Pons (tissue), 1 donor: Measurements from ENCODE around the gene NKAP.
"Not testable (repeated sequence)": the region's sequence is repeated elsewhere in the genome, so short reads cannot be mapped to it uniquely, and the experiment has no call there.

Experiments
- DNase-seq: peaks from one replicate; pipeline ENCODE4 v3.0.0-alpha.2; 2016; ENCODE audit warnings: low spot score

The NKAP gene

DNA sequence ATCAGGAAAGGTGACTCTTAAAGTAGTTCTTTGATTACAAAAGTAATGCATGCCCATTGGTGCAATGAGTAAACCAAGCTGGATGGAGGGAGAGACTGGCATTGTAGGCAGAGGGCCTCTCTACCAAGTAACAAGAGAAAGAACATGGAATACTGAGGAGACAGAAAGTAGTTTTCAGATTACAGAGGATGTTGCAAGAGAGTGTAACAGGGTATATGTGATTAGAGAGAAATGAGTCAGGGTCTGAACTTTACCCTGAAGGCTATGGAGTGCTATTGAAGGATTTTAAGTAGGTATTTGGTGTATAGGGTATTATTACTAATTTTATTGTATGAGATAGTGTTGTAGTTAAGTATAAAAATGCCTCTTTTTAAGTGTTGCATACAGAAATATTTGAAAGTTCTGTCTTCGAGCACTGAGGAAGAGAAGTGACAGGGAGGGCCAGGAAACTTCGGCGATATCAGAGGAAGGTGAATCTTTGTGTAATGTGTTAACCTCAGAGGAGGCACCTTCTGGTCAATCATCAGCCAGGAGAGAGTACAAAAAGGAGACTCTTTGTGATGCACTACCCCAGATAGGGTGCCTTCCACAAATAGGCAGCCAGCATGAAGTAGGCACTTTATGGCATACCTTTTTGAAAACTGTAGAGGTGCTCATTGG is 8.2 kb downstream of the NKAP start:
- DNase-seq = no peak

DNA sequence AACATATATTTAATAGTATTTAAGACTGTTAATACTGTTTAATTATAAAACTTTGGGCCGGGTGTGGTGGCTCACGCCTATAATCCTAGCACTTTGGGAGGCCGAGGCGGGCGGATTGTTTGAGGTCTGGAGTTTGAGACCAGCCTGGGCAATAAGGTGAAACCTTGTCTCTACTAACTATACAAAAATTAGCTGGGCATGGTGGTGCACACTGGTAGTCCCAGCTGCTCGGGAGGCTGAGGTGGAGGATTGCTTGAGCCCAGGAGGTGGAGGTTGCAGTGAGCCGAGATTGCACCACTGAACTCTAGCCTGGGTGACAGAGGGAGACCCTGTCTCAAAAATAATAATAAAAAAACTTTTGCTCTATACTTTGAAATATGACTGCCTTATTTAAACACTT is 21.2 kb downstream of the NKAP start:
- not testable (repeated sequence) for DNase-seq

DNA sequence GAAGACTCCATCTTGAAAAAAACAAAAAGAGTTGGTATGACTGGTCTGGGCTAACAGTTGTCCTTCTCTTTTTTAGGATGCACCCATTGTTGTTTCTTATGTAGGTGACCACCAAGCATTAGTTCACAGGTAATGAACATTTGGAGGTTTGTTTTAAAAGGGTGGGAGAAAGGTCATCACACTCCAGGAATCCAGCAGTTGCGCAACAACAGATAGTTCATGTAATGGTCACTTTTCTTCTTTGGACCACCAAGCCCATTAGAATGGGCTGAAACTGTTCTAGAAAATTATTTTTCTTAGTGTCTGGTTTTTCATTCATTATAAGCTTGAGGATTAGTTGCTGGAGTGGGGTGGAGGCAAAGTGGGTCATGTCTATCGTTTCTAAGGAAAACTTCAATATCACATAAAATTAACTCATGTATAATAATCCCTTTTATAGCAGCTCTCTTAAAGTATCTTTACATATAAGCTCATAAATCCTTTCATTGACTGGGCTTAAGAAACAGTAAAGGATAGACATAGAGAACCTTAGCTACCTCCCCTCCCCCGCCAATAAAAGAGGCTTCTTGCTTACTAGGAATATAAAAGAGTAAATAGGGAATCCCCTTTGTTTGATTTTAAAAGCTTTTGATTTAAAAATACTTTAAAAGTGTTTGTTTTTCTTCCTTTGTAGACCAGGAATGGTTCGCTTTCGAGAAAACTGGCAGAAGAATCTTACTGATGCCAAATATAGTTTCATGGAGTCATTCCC is 23.5 kb downstream of the NKAP start:
- DNase-seq = no peak

DNA sequence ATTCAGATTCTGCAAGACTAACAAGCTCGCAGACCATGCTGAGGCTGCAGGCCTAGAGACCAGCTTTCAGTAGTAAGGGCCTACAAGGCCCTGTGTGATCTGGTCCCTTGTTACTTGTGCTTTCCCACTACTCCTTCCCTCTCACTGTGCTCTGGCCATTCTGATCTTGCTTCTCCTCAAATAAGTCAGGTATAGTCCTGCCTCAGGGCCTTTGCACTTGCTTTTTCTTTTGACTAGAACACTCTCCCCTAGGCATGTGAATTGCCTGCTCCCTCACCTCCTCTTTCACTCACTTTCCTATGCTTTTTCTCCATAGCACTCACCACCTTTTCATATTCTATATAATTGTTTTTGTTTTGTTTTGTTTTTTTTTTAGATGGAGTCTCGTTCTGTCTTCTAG is 25.7 kb downstream of the NKAP start:
- no peak for DNase-seq

DNA sequence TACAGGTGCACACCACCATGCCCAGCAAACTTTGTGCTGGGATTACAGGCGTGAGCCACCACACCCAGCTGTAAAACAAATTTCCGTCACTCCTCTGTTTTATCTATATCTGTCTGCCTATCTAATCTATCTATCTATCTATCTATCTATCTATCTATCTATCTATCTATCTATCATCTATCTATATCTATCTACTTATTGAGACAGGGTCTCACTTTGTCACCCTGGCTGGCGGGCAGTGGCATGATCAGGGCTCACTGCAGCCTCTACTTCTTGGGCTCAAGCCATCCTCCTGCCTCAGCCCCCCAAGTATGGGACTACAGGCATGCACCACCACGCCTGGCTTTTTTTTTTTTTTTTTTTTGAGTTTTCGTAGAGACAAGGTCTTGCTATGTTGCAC is 27.2 kb downstream of the NKAP start:
- DNase-seq = no peak

DNA sequence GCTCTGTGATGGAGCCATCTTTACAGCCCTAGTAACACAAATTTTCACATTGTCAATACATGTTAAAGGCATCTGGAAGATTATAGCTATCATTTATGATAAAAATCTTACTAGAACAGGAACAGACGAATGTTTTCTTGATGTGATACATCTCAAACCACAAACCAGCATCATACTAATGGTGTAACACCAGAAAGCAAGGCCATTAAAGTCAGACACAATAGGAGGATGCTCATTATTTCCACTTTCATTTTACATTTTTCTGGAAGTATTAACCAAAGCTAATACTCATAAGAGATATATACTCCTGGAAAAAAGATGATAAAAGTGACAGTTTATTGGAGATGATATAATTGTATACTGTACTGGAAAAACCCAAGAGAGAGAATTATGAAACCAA is 42.6 kb downstream of the NKAP start:
- DNase-seq = no peak

DNA sequence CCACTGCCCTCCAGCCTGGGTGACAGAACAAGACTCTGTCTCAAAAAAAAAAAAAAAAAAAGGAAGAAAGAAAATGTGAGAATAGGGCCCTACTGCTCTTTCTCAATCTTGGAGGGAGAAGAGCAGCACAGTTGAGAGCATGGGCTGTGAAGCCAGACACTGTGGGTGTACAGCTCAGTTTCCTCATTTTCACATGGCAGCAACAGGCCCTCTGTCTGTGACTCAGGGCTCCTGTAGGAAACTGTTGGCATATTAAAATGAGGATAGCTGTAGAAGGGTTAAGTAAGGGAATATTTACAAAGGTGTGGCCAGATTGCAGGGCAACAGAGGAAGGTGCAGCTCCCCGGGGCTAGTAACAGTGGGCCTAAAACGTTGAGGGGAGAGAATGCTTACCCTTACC is 44.4 kb downstream of the NKAP start:
- peak; percentile 22 for DNase-seq

DNA sequence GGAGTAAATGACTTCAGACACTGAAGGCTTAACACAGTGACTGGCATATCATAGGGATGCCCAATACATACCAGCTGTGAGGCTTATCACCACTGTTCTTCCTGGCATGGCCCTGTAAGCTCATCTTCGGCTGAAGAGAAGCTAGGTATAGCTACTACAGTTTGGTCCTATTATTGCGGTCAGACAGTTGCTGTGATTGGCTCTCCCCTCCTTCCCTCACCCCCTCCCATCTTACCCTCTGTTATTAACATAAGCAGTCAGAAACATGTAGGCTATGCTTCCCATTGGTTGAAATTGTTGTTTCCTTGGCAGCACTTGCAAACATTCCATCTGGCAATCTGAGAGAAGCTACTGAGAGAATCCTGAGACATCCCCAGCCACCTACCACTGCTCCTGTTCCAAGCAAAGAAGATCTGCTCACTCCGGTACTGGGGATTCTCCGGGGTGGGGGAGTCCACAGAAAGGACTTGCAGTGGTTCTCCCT is 47.7 kb downstream of the NKAP start, which contains the start of gene AKAP14:
Gene AKAP14 (plus strand): TSS at position 51 of the 484 bp plus-strand sequence. CDS start 7,331 bp downstream, outside the sequence.
- DNase-seq = no peak

DNA sequence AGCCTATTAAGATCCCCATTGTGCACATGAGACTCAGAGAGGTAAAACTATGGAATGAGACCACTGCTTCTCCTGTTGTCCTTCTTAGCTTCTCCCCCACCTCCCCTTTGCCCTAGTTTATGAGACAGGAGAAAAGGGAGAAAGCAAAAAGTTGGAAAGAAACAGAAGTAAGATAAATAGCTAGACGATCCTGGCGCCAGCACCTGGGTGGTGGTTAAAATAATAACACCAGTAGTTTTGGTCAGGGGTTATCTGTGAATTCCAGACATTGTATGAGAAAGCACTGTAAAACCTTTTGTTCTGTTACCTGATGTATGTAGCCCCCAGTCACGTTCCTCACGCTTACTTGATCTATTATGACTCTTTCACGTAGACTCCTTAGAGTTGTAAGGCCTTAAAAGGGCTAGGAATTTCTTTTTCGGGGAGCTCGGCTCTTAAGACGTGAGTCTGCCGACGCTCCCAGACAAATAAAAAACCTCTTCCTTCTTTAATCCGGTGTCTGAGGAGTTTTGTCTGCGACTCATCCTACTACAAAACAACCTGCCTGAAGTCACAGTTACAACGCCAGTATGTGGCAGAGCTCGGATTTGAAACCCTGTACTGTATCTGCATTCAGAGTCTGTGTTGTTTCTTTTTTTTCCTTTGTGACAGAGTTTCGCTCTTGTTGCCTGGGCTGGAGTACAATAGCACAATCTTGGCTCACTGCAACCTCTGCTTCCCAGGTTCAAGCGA is 51.4 kb downstream of the NKAP start:
- DNase-seq = not testable (repeated sequence)

DNA sequence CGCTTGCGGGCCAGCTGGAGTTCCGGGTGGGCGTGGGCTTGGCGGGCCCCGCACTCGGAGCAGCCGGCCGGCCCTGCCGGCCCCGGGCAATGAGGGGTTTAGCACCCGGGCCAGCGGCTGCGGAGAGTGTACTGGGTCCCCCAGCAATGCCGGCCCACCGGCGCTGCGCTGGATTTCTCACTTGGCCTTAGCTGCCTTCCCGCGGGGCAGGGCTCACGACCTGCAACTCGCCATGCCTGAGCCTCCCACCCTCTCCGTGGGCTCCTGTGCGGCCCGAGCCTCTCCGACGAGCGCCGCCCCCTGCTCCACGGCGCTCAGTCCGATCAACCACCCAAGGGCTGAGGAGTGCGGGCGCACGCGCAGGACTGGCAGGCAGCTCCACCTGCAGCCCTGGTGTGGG is 52.9 kb downstream of the NKAP start:
- DNase-seq = not testable (repeated sequence)

DNA sequence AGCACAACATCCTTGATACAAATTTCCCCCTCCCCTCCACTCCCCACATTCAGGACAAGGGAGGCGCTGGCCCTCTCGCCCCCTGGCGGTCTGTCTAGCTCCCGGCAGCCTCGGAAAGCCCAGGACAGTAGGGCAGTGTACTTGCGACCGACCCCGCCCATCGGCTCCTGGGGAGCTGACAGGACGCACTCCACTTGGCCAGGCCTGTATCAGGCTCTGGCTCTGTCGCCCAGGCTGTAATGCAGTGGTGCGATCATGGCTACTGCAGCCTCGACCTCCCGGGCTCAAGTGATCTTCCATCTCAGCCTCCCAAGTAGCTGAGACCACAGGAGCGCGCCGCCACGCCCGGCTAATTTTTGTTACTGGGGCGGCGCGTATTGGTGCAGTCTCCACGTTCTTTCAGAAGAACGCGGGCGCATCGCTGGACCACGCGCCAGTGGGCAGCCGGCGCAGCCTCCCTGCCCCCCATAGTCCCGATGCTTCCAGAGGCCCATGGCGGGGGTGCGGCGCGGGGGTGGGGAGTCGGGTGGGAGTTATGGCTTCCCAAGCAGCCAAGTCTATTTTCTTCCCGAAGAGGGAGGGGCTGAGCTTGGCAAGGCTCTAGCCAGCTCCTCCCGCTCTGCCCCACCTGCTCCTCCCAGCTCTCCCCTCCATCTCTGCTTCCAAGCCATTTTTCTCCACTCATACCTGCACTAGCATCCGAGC is 55.7 kb downstream of the NKAP start:
- DNase-seq = peak; percentile 20

DNA sequence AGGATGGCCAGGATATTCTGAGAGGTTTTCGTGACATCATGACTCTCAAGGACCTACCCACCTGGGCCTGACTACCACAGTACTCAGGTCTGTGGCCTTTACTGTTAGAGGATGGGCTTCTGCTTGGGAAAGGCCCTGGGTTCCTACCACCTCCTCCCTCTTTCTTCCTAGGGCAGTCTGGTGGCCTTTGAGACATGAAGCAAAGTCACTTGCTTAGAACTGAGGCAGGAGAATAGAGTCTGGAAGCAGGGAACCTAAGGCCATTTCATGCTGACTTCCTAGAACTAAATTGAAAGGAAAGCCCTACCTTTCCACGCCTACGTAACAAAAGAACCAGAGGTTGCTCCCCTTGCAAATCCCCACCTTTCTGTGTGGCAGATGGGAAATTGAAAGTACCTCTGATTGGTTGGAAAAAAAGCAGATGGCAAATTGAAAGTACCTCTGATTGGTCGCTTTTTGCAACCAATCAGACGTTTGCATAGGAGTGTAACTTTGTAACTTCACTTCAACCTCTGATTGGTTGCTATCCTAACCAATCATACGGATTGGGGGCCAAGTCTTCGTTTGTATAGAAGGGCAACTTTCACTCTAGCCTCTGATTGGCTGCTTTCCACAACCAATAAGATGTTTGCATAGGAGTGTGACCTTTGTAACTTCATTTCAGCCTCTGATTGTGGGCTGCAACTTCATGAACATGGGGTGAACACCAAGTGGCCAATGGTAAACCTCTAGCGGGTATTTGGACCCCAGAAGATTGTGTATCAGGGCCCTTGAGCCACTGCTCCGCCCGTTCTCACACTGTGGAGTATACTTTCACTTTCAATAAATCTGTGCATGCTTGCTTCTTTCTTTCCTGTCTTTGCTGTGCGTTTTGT is 57.8 kb downstream of the NKAP start:
- DNase-seq = peak; percentile 45

DNA sequence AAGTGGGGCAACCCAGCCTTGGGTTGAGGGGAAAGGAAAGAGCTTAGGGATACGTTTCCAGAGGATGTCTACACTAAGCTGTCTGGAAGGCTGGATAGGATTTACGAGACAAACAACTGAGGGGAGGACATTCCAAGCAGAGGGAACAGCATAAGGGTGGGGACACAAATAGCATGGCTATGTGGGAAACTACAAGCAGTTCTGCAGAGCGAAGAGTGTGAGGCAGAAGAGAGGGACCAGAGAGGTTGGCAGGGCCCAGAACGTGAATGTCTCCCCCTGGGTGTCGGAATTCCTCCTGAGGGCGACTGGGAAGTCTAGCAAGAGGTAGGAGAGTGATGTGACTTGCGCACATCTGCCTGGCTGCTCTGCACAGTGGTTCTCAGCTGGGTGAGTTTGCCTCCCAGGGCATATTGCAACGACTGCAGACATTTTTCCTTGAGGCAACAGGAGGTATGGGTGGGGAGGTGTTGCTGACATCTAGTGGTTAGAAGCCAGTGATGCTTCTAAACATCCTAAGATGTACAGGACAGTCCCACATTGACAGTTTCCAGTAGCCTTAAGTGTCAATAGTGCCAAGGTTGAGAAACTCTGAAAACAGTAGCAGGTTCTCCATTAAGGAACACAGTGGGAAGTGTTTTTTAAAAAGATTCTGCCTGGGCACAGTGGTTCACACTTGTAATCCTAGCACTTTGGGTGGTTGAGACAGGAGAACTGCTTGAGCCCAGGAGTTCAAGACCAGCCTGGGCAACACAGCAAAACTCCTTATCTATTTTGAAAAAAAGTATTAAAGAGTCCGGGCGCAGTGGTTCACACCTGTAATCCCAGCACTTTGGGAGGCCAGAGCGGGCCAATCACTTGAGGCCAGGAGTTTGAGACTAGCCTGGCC is 62.8 kb downstream of the NKAP start:
- DNase-seq = peak; percentile 28

DNA sequence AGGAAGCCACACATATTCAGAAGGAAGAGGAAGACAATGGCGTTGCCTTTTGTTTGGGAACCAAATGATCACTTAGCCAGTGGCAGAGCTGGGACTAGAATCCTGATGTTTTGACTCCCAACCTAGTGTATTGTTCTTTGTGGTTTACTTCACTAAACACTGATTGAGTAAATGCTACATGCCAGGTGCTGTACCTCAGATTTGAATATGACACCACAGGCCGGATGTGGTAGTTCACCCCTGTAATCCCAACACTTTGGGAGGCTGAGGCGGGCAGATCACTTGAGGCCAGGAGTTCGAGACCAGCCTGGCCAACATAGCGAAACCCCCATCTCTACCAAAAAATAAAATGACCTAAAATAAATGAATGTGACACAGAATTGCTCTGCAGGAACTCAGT is 63.5 kb downstream of the NKAP start:
- no peak for DNase-seq

DNA sequence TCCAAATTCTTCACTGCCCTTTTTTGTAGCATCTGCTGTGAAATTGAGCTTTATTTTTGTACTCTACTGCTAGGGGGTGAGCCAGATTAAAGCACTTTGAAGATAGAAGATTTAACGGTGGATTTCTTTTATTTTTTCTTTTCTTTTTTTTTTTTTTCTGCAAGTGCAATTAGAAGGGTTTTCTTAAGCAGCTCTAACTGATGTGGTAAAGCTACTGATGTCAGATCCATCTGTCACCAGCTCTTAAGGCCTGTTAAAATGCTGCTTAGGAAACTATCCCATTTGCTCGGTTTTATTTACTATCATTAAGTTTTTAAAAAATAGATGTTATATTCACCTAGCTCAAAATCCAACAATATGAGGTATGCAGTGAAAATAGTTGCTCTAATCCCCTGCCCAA is 64.8 kb downstream of the NKAP start:
- no peak for DNase-seq

DNA sequence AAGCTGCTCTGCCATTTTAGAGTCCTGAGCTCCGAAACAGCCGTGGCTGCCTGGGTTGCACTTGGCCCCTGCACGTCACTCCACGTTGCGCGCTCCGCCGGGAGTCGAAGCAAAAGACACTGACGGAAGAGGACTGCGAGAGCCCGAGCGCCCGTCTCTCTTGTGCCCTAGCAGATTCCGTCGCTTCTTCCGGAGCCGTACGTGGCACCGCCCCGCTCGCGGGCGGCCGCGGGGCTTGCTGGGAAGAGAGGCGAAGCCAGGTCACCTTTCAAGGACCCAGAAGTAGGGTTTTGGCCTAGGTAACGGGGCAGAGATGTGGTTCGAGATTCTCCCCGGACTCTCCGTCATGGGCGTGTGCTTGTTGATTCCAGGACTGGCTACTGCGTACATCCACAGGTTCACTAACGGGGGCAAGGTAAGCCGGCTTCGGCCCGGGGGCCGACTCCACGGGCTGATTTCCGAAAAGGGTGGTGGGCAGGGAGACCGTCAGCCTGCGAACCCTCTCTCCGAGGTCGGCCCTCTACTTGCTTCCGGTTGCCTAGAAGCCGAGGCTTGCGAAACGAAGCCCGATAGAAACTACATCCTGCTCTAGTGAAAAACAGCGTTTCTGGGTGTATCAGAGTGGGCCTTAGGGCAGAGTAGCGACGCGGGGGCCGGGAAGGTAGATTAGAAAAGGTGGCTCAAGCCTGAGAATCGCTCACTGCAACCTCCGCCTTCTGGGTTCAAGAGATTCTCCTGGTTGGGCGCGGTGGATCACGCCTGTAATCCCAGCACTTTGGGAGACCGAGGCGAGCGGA is 71.8 kb downstream of the NKAP start, which contains the start of the genes NDUFA1 and RNF113A:
Gene NDUFA1 (plus strand): TSS at position 234 of the 797 bp plus-strand sequence. CDS start 80 bp downstream, at position 314.
Gene RNF113A (minus strand): TSS at position 135 of the 797 bp plus-strand sequence. CDS start 120 bp downstream, at position 15.
- peak; percentile 80 for DNase-seq

DNA sequence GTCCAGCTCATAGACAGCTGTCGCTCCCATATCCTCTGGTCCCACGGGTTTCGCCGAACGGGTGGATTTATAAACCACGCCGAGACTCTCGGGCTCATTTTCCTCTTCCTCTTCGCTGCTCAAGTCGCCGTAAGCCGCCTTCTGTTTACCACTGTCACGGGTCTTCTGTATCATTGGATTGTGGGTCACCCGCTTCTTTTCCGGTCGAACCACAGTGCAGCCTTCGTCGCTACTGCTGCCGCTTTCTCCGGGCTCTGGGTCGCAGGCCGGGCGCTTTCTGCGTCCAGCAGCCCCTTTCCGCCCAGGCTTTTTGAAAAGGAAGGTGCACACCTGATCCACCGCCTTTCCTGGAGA is 72.3 kb downstream of the NKAP start:
- DNase-seq = no peak
